Measurements from ENCODE around the gene AGPS. TPM values are rescaled to one million over a fixed set of nuclear protein-coding genes. Genes with fewer than 3 reads are reported as not detected.
A peak's percentile ranks its signal among the peaks of the same experiment; 100 is the strongest.

AGPS gene
- total and polyA plus RNA-seq, 9 of the 15 experiments (the other 6 are each of a cell fraction or from before 2014, with no cell fraction given): 15.5 to 211 (median 63.1) TPM

DNA sequence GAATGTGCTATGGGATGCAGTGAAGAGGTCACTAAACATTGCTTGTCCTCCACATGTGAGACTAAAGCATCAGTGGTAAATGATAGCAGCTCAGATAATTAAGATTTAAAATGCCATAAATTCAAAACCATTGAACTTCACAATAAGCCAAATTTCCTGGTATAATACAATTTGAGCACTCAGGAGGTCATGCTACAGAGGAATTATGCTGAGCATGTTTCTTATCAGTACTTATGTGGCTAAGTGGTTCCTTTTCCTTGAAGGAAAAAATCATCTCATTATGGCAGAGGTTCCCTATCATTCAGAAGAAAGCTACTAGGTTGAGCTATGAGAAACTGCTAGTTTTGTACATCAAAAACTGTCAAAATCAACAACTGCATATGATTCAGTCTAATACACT is 156.6 kb downstream of the AGPS start (continued):
- TF ChIP-seq, protein P1, sequence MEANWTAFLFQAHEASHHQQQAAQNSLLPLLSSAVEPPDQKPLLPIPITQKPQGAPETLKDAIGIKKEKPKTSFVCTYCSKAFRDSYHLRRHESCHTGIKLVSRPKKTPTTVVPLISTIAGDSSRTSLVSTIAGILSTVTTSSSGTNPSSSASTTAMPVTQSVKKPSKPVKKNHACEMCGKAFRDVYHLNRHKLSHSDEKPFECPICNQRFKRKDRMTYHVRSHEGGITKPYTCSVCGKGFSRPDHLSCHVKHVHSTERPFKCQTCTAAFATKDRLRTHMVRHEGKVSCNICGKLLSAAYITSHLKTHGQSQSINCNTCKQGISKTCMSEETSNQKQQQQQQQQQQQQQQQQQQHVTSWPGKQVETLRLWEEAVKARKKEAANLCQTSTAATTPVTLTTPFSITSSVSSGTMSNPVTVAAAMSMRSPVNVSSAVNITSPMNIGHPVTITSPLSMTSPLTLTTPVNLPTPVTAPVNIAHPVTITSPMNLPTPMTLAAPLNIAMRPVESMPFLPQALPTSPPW (CRISPR knock-in tag; IDR thresholded peaks at IDR 0.05): no peak
- TF ChIP-seq ZNF239 (CRISPR knock-in tag; IDR thresholded peaks at IDR 0.05): 0 out of 2 replicates have a peak, but pooled peaks have one; percentile 5
- peak; percentile 28; the same call in 1 of the 2 replicates for TF ChIP-seq SMARCE1 (IDR thresholded peaks at IDR 0.05)
- no peak for TF ChIP-seq BDP1 (IDR thresholded peaks at IDR 0.05; ENCODE audit: insufficient read depth, insufficient read length)
- TF ChIP-seq SMARCB1 (IDR thresholded peaks at IDR 0.05; ENCODE audit: insufficient read length, low read depth): no peak
- TF ChIP-seq ELF4 (CRISPR knock-in tag; IDR thresholded peaks at IDR 0.05): peak; percentile 41; the same call in 1 of the 2 replicates
- no peak for TF ChIP-seq PHF8 (IDR thresholded peaks at IDR 0.05; ENCODE audit: borderline replicate concordance, low read length)
- TF ChIP-seq, protein P2, sequence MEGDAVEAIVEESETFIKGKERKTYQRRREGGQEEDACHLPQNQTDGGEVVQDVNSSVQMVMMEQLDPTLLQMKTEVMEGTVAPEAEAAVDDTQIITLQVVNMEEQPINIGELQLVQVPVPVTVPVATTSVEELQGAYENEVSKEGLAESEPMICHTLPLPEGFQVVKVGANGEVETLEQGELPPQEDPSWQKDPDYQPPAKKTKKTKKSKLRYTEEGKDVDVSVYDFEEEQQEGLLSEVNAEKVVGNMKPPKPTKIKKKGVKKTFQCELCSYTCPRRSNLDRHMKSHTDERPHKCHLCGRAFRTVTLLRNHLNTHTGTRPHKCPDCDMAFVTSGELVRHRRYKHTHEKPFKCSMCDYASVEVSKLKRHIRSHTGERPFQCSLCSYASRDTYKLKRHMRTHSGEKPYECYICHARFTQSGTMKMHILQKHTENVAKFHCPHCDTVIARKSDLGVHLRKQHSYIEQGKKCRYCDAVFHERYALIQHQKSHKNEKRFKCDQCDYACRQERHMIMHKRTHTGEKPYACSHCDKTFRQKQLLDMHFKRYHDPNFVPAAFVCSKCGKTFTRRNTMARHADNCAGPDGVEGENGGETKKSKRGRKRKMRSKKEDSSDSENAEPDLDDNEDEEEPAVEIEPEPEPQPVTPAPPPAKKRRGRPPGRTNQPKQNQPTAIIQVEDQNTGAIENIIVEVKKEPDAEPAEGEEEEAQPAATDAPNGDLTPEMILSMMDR (IDR thresholded peaks at IDR 0.05 in 2 of 3, conservative IDR thresholded peaks at IDR 0.05 in 1 of 3; ENCODE audit: insufficient read depth in 2 of 3, low read depth in 1 of 3, low read length in 3 of 3): no peak
- no peak for TF ChIP-seq XRCC3 (IDR thresholded peaks at IDR 0.05)
- TF ChIP-seq, protein P3, sequence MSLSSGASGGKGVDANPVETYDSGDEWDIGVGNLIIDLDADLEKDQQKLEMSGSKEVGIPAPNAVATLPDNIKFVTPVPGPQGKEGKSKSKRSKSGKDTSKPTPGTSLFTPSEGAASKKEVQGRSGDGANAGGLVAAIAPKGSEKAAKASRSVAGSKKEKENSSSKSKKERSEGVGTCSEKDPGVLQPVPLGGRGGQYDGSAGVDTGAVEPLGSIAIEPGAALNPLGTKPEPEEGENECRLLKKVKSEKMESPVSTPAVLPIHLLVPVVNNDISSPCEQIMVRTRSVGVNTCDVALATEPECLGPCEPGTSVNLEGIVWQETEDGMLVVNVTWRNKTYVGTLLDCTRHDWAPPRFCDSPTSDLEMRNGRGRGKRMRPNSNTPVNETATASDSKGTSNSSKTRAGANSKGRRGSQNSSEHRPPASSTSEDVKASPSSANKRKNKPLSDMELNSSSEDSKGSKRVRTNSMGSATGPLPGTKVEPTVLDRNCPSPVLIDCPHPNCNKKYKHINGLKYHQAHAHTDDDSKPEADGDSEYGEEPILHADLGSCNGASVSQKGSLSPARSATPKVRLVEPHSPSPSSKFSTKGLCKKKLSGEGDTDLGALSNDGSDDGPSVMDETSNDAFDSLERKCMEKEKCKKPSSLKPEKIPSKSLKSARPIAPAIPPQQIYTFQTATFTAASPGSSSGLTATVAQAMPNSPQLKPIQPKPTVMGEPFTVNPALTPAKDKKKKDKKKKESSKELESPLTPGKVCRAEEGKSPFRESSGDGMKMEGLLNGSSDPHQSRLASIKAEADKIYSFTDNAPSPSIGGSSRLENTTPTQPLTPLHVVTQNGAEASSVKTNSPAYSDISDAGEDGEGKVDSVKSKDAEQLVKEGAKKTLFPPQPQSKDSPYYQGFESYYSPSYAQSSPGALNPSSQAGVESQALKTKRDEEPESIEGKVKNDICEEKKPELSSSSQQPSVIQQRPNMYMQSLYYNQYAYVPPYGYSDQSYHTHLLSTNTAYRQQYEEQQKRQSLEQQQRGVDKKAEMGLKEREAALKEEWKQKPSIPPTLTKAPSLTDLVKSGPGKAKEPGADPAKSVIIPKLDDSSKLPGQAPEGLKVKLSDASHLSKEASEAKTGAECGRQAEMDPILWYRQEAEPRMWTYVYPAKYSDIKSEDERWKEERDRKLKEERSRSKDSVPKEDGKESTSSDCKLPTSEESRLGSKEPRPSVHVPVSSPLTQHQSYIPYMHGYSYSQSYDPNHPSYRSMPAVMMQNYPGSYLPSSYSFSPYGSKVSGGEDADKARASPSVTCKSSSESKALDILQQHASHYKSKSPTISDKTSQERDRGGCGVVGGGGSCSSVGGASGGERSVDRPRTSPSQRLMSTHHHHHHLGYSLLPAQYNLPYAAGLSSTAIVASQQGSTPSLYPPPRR (CRISPR knock-in tag; IDR thresholded peaks at IDR 0.05; ENCODE audit: borderline replicate concordance): no peak
- TF ChIP-seq PRPF4 (IDR thresholded peaks at IDR 0.05; ENCODE audit: insufficient read depth, low read depth, low read length, poor library complexity, severe bottlenecking): no peak
- TF ChIP-seq KLF1 (tag; IDR thresholded peaks at IDR 0.05): no peak
- no peak for TF ChIP-seq PTRF (tag; IDR thresholded peaks at IDR 0.05)
- TF ChIP-seq NR2C2 (CRISPR knock-in tag; IDR thresholded peaks at IDR 0.05): no peak
- TF ChIP-seq NR2C2 (tag; IDR thresholded peaks at IDR 0.05): peak; percentile 12; the same call in 1 of the 2 replicates
- TF ChIP-seq HEY1 (CRISPR knock-in tag; IDR thresholded peaks at IDR 0.05; ENCODE audit: borderline replicate concordance): no peak
- no peak for TF ChIP-seq RBM14 (IDR thresholded peaks at IDR 0.05; ENCODE audit: borderline replicate concordance, insufficient read depth, low read depth, low read length)
- TF ChIP-seq SNIP1 (IDR thresholded peaks at IDR 0.05; ENCODE audit: low read depth): no peak
- TF ChIP-seq KLF6 (CRISPR knock-in tag; IDR thresholded peaks at IDR 0.05; ENCODE audit: borderline replicate concordance): 0 out of 2 replicates have a peak, but pooled peaks have one; percentile 19
- TF ChIP-seq MEF2D (tag; conservative IDR thresholded peaks at IDR 0.05; ENCODE audit: low read depth): 0 out of 2 replicates have a peak, but pooled peaks have one; percentile 24
- no peak for TF ChIP-seq SLC30A9 (CRISPR knock-in tag; IDR thresholded peaks at IDR 0.05)
- no peak for TF ChIP-seq POLR2A (conservative IDR thresholded peaks at IDR 0.05)
- TF ChIP-seq NR1H2 (CRISPR knock-in tag; IDR thresholded peaks at IDR 0.05): no peak
